ENCODE measurements around the gene ZNF619. TPM values are rescaled to one million over a fixed set of nuclear protein-coding genes. Genes with fewer than 3 reads are reported as not detected.

ZNF619 gene
- polyA plus RNA-seq (2013), result 2.6 and 2.8 TPM in 2 replicates

- Histone ChIP-seq H3K14ac (ENCODE audit: low read length) (peak within 1 kb of the TSS; percentile 56), H2BK12ac (ENCODE audit: low read length) (no peak within 1 kb of the TSS), H3K36me3 (ENCODE audit: control insufficient read depth in 1 of 2, insufficient read depth in 2 of 2, low read length in 2 of 2) (peaks cover 0 to 2% of the 10 kb centered on the region in 2 experiments), H3K4me1 (ENCODE audit: control insufficient read depth in 1 of 2, insufficient read depth in 2 of 2, low read length in 2 of 2) (peaks cover 0 to 3% of the 10 kb centered on the region in 2 experiments), H2AK5ac (ENCODE audit: low read length) (no peak within 1 kb of the TSS), H4K91ac (ENCODE audit: low read depth, low read length) (peak within 1 kb of the TSS; percentile 63), H3K4ac (ENCODE audit: low read depth, low read length) (peak within 1 kb of the TSS; percentile 5), H3K18ac (ENCODE audit: low read length) (peak within 1 kb of the TSS; percentile 9), H4K8ac (ENCODE audit: low read depth, low read length) (peak within 1 kb of the TSS; percentile 92), H3K4me2 (ENCODE audit: low read length) (peak within 1 kb of the TSS; percentile 74), H3K9me3 (ENCODE audit: insufficient read depth, low read depth, low read length) (no peaks in the 10 kb centered on the region), H3K23ac (ENCODE audit: low read length) (no peak within 1 kb of the TSS), H3K9ac (ENCODE audit: low read length) (peak within 1 kb of the TSS; percentile 66), H3K27ac (ENCODE audit: low read depth, low read length) (no peak within 1 kb of the TSS), H2AFZ (ENCODE audit: insufficient read depth, low read length, poor library complexity) (peak within 1 kb of the TSS; percentile 76), H3K79me2 (ENCODE audit: control insufficient read depth, insufficient read depth, low read length, poor library complexity) (peaks cover 4% of the 10 kb centered on the region), H2BK5ac (ENCODE audit: low read depth, low read length, poor library complexity) (no peak within 1 kb of the TSS), H3K4me3 (ENCODE audit: low read depth, low read length) (peak within 1 kb of the TSS; percentile 76), H3K79me1 (ENCODE audit: low read length) (peaks cover 3% of the 10 kb centered on the region), H4K12ac (ENCODE audit: low read depth, low read length) (peak within 1 kb of the TSS; percentile 40), H3K27me3 (ENCODE audit: insufficient read depth, low read length) (no peaks in the 10 kb centered on the region), H2BK120ac (ENCODE audit: insufficient read depth, low read length, poor library complexity) (peak within 1 kb of the TSS; percentile 3)
- whole genome bisulfite sequencing (ENCODE audit: extremely low coverage, insufficient coverage, insufficient read length), result no CpG with 5 or more reads among the region's 48 CpGs
- peak; percentile 40 to 70 for DNase-seq
Observed at GRCh38 chr3:40476478-40477470, at the start of gene ZNF619. Gene ZNF619, plus strand, starts transcription at chr3:40477122. Its CDS starts 858 bp downstream, at chr3:40477980.

GRCh38 chr3:40432793-40433192 lies 44.1 kb upstream of the ZNF619 start:
- H4K12ac ChIP-seq (ENCODE audit: low read depth, low read length), result no peak overlapping the region
- no peak overlapping the region for H2BK12ac ChIP-seq (ENCODE audit: low read length)
- WGBS (ENCODE audit: extremely low coverage, insufficient coverage, insufficient read length), result no CpG with 5 or more reads among the region's 2 CpGs
- no peak overlapping the region for H2BK5ac ChIP-seq (ENCODE audit: low read depth, low read length, poor library complexity)
- no peak overlapping the region for H3K4me2 ChIP-seq (ENCODE audit: low read length)
- no peak overlapping the region for H2BK120ac ChIP-seq (ENCODE audit: insufficient read depth, low read length, poor library complexity)
- no peaks in the 10 kb centered on the region for H3K79me1 ChIP-seq (ENCODE audit: low read length)
- no peak overlapping the region for H2AFZ ChIP-seq (ENCODE audit: insufficient read depth, low read length, poor library complexity)
- H3K79me2 ChIP-seq (ENCODE audit: control insufficient read depth, insufficient read depth, low read length, poor library complexity), result no peaks in the 10 kb centered on the region
- no peak overlapping the region for H3K4ac ChIP-seq (ENCODE audit: low read depth, low read length)
- no peak overlapping the region for H3K14ac ChIP-seq (ENCODE audit: low read length)
- no peak overlapping the region for H4K91ac ChIP-seq (ENCODE audit: low read depth, low read length)
- H3K9ac ChIP-seq (ENCODE audit: low read length), result no peak overlapping the region
- H3K36me3 ChIP-seq (ENCODE audit: control insufficient read depth in 1 of 2, insufficient read depth in 2 of 2, low read length in 2 of 2), result no peaks in the 10 kb centered on the region
- H3K4me1 ChIP-seq (ENCODE audit: control insufficient read depth in 1 of 2, insufficient read depth in 2 of 2, low read length in 2 of 2), result peaks cover 0 to 3% of the 10 kb centered on the region in 2 experiments
- H4K8ac ChIP-seq (ENCODE audit: low read depth, low read length), result no peak overlapping the region
- H2AK5ac ChIP-seq (ENCODE audit: low read length), result no peak overlapping the region
- no peak overlapping the region for H3K27ac ChIP-seq (ENCODE audit: low read depth, low read length)
- H3K23ac ChIP-seq (ENCODE audit: low read length), result no peak overlapping the region
- DNase-seq, result no peak
- no peaks in the 10 kb centered on the region for H3K9me3 ChIP-seq (ENCODE audit: insufficient read depth, low read depth, low read length)
- H3K18ac ChIP-seq (ENCODE audit: low read length), result no peak overlapping the region
- H3K4me3 ChIP-seq (ENCODE audit: low read depth, low read length), result no peak overlapping the region
- no peaks in the 10 kb centered on the region for H3K27me3 ChIP-seq (ENCODE audit: insufficient read depth, low read length)

- Histone ChIP-seq H3K4me3 (ENCODE audit: low read depth, low read length) (no peak overlapping the region), H3K4me1 (ENCODE audit: control insufficient read depth in 1 of 2, insufficient read depth in 2 of 2, low read length in 2 of 2) (no peaks in the 10 kb centered on the region), H4K8ac (ENCODE audit: low read depth, low read length) (no peak overlapping the region), H3K36me3 (ENCODE audit: control insufficient read depth in 1 of 2, insufficient read depth in 2 of 2, low read length in 2 of 2) (no peaks in the 10 kb centered on the region), H3K4me2 (ENCODE audit: low read length) (no peak overlapping the region), H2AK5ac (ENCODE audit: low read length) (no peak overlapping the region), H3K23ac (ENCODE audit: low read length) (no peak overlapping the region), H4K12ac (ENCODE audit: low read depth, low read length) (no peak overlapping the region), H3K18ac (ENCODE audit: low read length) (no peak overlapping the region), H3K79me1 (ENCODE audit: low read length) (no peaks in the 10 kb centered on the region), H3K27ac (ENCODE audit: low read depth, low read length) (no peak overlapping the region), H3K79me2 (ENCODE audit: control insufficient read depth, insufficient read depth, low read length, poor library complexity) (no peaks in the 10 kb centered on the region), H2BK12ac (ENCODE audit: low read length) (no peak overlapping the region), H2BK120ac (ENCODE audit: insufficient read depth, low read length, poor library complexity) (no peak overlapping the region), H3K9ac (ENCODE audit: low read length) (no peak overlapping the region), H2BK5ac (ENCODE audit: low read depth, low read length, poor library complexity) (no peak overlapping the region), H3K4ac (ENCODE audit: low read depth, low read length) (no peak overlapping the region), H3K14ac (ENCODE audit: low read length) (no peak overlapping the region), H3K27me3 (ENCODE audit: insufficient read depth, low read length) (no peaks in the 10 kb centered on the region), H2AFZ (ENCODE audit: insufficient read depth, low read length, poor library complexity) (no peak overlapping the region), H4K91ac (ENCODE audit: low read depth, low read length) (no peak overlapping the region), H3K9me3 (ENCODE audit: insufficient read depth, low read depth, low read length) (no peaks in the 10 kb centered on the region)
- WGBS (ENCODE audit: extremely low coverage, insufficient coverage, insufficient read length), result no CpG with 5 or more reads among the region's 5 CpGs
- DNase-seq, result no peak
Observed at GRCh38 chr3:40437889-40438288, 39.0 kb upstream of the ZNF619 start.

GRCh38 chr3:40445062-40445461 lies 31.9 kb upstream of the ZNF619 start:
- no peak overlapping the region for H2BK5ac ChIP-seq (ENCODE audit: low read depth, low read length, poor library complexity)
- H3K79me2 ChIP-seq (ENCODE audit: control insufficient read depth, insufficient read depth, low read length, poor library complexity), result no peaks in the 10 kb centered on the region
- no peak for DNase-seq
- H3K14ac ChIP-seq (ENCODE audit: low read length), result no peak overlapping the region
- H3K27me3 ChIP-seq (ENCODE audit: insufficient read depth, low read length), result no peaks in the 10 kb centered on the region
- no peak overlapping the region for H3K27ac ChIP-seq (ENCODE audit: low read depth, low read length)
- H3K4me2 ChIP-seq (ENCODE audit: low read length), result no peak overlapping the region
- H2AFZ ChIP-seq (ENCODE audit: insufficient read depth, low read length, poor library complexity), result no peak overlapping the region
- no peak overlapping the region for H3K23ac ChIP-seq (ENCODE audit: low read length)
- no peak overlapping the region for H3K9ac ChIP-seq (ENCODE audit: low read length)
- no peaks in the 10 kb centered on the region for H3K79me1 ChIP-seq (ENCODE audit: low read length)
- no peak overlapping the region for H4K8ac ChIP-seq (ENCODE audit: low read depth, low read length)
- no peak overlapping the region for H3K4me3 ChIP-seq (ENCODE audit: low read depth, low read length)
- no peaks in the 10 kb centered on the region for H3K9me3 ChIP-seq (ENCODE audit: insufficient read depth, low read depth, low read length)
- no peak overlapping the region for H2BK120ac ChIP-seq (ENCODE audit: insufficient read depth, low read length, poor library complexity)
- H4K91ac ChIP-seq (ENCODE audit: low read depth, low read length), result no peak overlapping the region
- H2AK5ac ChIP-seq (ENCODE audit: low read length), result no peak overlapping the region
- H4K12ac ChIP-seq (ENCODE audit: low read depth, low read length), result no peak overlapping the region
- no CpG with 5 or more reads among the region's 9 CpGs for WGBS (ENCODE audit: extremely low coverage, insufficient coverage, insufficient read length)
- no peak overlapping the region for H2BK12ac ChIP-seq (ENCODE audit: low read length)
- H3K4ac ChIP-seq (ENCODE audit: low read depth, low read length), result no peak overlapping the region
- H3K36me3 ChIP-seq (ENCODE audit: control insufficient read depth in 1 of 2, insufficient read depth in 2 of 2, low read length in 2 of 2), result no peaks in the 10 kb centered on the region
- H3K18ac ChIP-seq (ENCODE audit: low read length), result no peak overlapping the region
- no peaks in the 10 kb centered on the region for H3K4me1 ChIP-seq (ENCODE audit: control insufficient read depth in 1 of 2, insufficient read depth in 2 of 2, low read length in 2 of 2)
